Measurements from ENCODE around the gene IDH3G.

IDH3G gene

GRCh38 chrX:153763989-153764755 is 30.0 kb downstream of the IDH3G start, which contains the start of gene PLXNB3 (continued):
- TF ChIP-seq ZNF692 (tag by site-specific recombination; IDR thresholded peaks at IDR 0.05), result peak; percentile 32; the same call in 1 of the 2 replicates
- TF ChIP-seq ZNF449 (tag by site-specific recombination; IDR thresholded peaks at IDR 0.05), result peak; percentile 79
- peak; percentile 77 for TF ChIP-seq ZNF600 (tag by site-specific recombination; IDR thresholded peaks at IDR 0.05)
- peak; percentile 57; the same call in 1 of the 2 replicates for TF ChIP-seq ZSCAN30 (tag by site-specific recombination; IDR thresholded peaks at IDR 0.05)
- peak; percentile 87 for TF ChIP-seq CTCF (tag by site-specific recombination; IDR thresholded peaks at IDR 0.05)
- TF ChIP-seq ZNF24 (tag by site-specific recombination; IDR thresholded peaks at IDR 0.05), result no peak
- no peak; the same call in 1 of the 2 replicates for TF ChIP-seq ZNF10 (tag by site-specific recombination; IDR thresholded peaks at IDR 0.05)
- no peak for TF ChIP-seq ZFHX2 (tag by site-specific recombination; conservative IDR thresholded peaks at IDR 0.05)
- no peak for TF ChIP-seq ZNF174 (tag by site-specific recombination; IDR thresholded peaks at IDR 0.05)
- TF ChIP-seq ZNF654 (tag by site-specific recombination; IDR thresholded peaks at IDR 0.05; ENCODE audit: low read depth), result peak; percentile 96
- no peak for TF ChIP-seq ZNF518A (tag by site-specific recombination; conservative IDR thresholded peaks at IDR 0.05; ENCODE audit: low read depth)
- peak; percentile 87 for TF ChIP-seq ZEB2 (tag by site-specific recombination; IDR thresholded peaks at IDR 0.05)
- 0 out of 2 replicates have a peak, but pooled peaks have one; percentile 16 for TF ChIP-seq SP7 (tag by site-specific recombination; IDR thresholded peaks at IDR 0.05)
- TF ChIP-seq HIC1 (tag by site-specific recombination; IDR thresholded peaks at IDR 0.05), result peak; percentile 98
- 0 out of 2 replicates have a peak, but pooled peaks have one; percentile 80 for TF ChIP-seq PBX3 (CRISPR knock-in tag; IDR thresholded peaks at IDR 0.05)
- no peak for TF ChIP-seq ZNF777 (tag by site-specific recombination; IDR thresholded peaks at IDR 0.05; ENCODE audit: borderline replicate concordance)
- 0 out of 2 replicates have a peak, but pooled peaks have one; percentile 36 for TF ChIP-seq ZNF629 (tag by site-specific recombination; IDR thresholded peaks at IDR 0.05)
- TF ChIP-seq ZNF324 (tag by site-specific recombination; IDR thresholded peaks at IDR 0.05), result 0 out of 2 replicates have a peak, but pooled peaks have one; percentile 26
- TF ChIP-seq ZNF843 (tag by site-specific recombination; IDR thresholded peaks at IDR 0.05), result 0 out of 2 replicates have a peak, but pooled peaks have one; percentile 18
- TF ChIP-seq ZBTB8A (tag by site-specific recombination; IDR thresholded peaks at IDR 0.05), result peak; percentile 70

Data from HEK293 (cell line).